Common myeloid progenitor, CD34-positive (primary cell): ENCODE data around the gene CCL19.

ENCODE experiments used
- CTCF ChIA-PET: fragments of 350-600 bp; sonication (Branson Sonifier 250); formaldehyde crosslinking; loops from one replicate; lab custom pipeline; 2021; ENCODE audit warnings: antibody characterized with exemption; lab: Charles Lee
- POLR2A ChIA-PET: fragments of 350-600 bp; sonication (Branson Sonifier 250); formaldehyde crosslinking; loops from one replicate; lab custom pipeline; 2021; ENCODE audit warnings: antibody characterized with exemption; lab: Charles Lee
- DNase-seq, 3 donors: peaks; one replicate each; pipeline versions ENCODE4 v3.0.0 to v3.0.0-alpha.2; 2013
- H3K27ac ChIP-seq, 2 experiments: 1 replicate in 1 of 2; 2 replicates in 1 of 2; pipeline ENCODE4 v1.7.0; 2013; ENCODE audit warnings: inconsistent platforms in 2 of 2, low read length in 2 of 2, mild to moderate bottlenecking in 2 of 2, low read depth in 1 of 2, moderate library complexity in 1 of 2; ENCODE audit not compliant: severe bottlenecking in 2 of 2, insufficient read depth in 1 of 2, poor library complexity in 1 of 2
- H3K27me3 ChIP-seq, 5 experiments: replicated peaks in 2 of 5; 1 replicate in 3 of 5; 2 replicates in 2 of 5; pipeline versions ENCODE4 v1.6.1 to v1.7.0; 2013; ENCODE audit warnings: low read length in 4 of 5, mild to moderate bottlenecking in 2 of 5, moderate library complexity in 2 of 5, inconsistent platforms in 1 of 5; ENCODE audit not compliant: insufficient read depth in 5 of 5, control insufficient read depth in 4 of 5
- H3K36me3 ChIP-seq, 4 experiments: 1 replicate in 2 of 4; 2 replicates in 2 of 4; pipeline versions ENCODE4 v1.6.1 to v1.7.0; 2013; ENCODE audit warnings: low read length in 3 of 4, control low read depth in 1 of 4, mild to moderate bottlenecking in 1 of 4; ENCODE audit not compliant: control insufficient read depth in 4 of 4, insufficient read depth in 4 of 4
- H3K4me1 ChIP-seq, 4 experiments: 1 replicate in 3 of 4; 2 replicates in 1 of 4; pipeline versions ENCODE4 v1.6.1 to v1.7.1; 2013; ENCODE audit warnings: low read length in 3 of 4, mild to moderate bottlenecking in 3 of 4, control low read depth in 1 of 4, inconsistent platforms in 1 of 4, moderate library complexity in 1 of 4; ENCODE audit not compliant: control insufficient read depth in 4 of 4, insufficient read depth in 4 of 4; ENCODE audit errors: control extremely low read depth in 1 of 4
- H3K4me3 ChIP-seq, 7 experiments: 1 replicate in 4 of 7; 2 replicates in 3 of 7; pipeline versions ENCODE4 v1.5.1 to v1.7.0; 2013; ENCODE audit warnings: mild to moderate bottlenecking in 7 of 7, low read length in 6 of 7, moderate library complexity in 6 of 7, inconsistent platforms in 2 of 7, low read depth in 2 of 7, control low read depth in 1 of 7; ENCODE audit not compliant: insufficient read depth in 4 of 7, control insufficient read depth in 1 of 7; ENCODE audit errors: extremely low read depth in 1 of 7
- H3K9me3 ChIP-seq, 5 experiments: 1 replicate in 4 of 5; 2 replicates in 1 of 5; pipeline versions ENCODE4 v1.6.1 to v1.7.1; 2013; ENCODE audit warnings: low read length in 4 of 5, mild to moderate bottlenecking in 2 of 5, inconsistent platforms in 1 of 5, low read depth in 1 of 5, moderate library complexity in 1 of 5; ENCODE audit not compliant: control insufficient read depth in 4 of 5, insufficient read depth in 2 of 5; ENCODE audit errors: control extremely low read depth in 1 of 5
- WGBS: methylation state at CpG from one replicate; pipeline ENCODE4 v1.1.5; 2013; ENCODE audit not compliant: insufficient coverage; 5-methylcytosine and 5-hydroxymethylcytosine counted together

The CCL19 gene

GRCh38 chr9:34675869-34676268, 15.2 kb downstream of the CCL19 start:
- WGBS = 100% methylated on average over 2 of the region's 2 CpGs
- POLR2A ChIA-PET = no interaction called here
- no peak overlapping the region for H3K27ac ChIP-seq

GRCh38 chr9:34675048-34675714, 15.9 kb downstream of the CCL19 start:
- Histone ChIP-seq H3K4me3 (no peak overlapping the region), H3K4me1 (no peaks in the 10 kb centered on the region), H3K9me3 (peaks cover 0 to 7% (median under 1%) of the 10 kb centered on the region in 5 experiments), H3K27ac (no peak overlapping the region), H3K27me3 (no peaks in the 10 kb centered on the region), H3K36me3 (no peaks in the 10 kb centered on the region)
- ChIA-PET POLR2A (interaction anchor here (1.3 kb wide), 1 partner anchor 27 kb away, joined by 3 read pairs; no protein-coding TSS in a partner anchor), CTCF (interaction anchor here (0.7 to 11.3 kb wide), 14 partner anchors 9 to 224 kb away, joined by 3 to 220 read pairs (median 4); partner anchors contain the start of genes CCL19 and GALT)
- peak; percentile 85 to 90 (median 85) for DNase-seq
- WGBS = 4% methylated on average over 8 of the region's 10 CpGs

More at GRCh38 chr9:34675869-34676268, 15.2 kb downstream of the CCL19 start:
- Histone ChIP-seq H3K27me3 (no peaks in the 10 kb centered on the region), H3K36me3 (no peaks in the 10 kb centered on the region), H3K4me3 (no peak overlapping the region), H3K9me3 (no peaks in the 10 kb centered on the region), H3K4me1 (no peaks in the 10 kb centered on the region)
- CTCF ChIA-PET = interaction anchor here (0.7 to 11.3 kb wide), 9 partner anchors 9 to 224 kb away, joined by 3 to 220 read pairs (median 7); partner anchors contain the start of gene CCL19
- DNase-seq = no peak

GRCh38 chr9:34674440-34674839, 16.6 kb downstream of the CCL19 start:
- POLR2A ChIA-PET = interaction anchor here (1.3 kb wide), 1 partner anchor 28 kb away, joined by 3 read pairs; no protein-coding TSS in a partner anchor
- Histone ChIP-seq H3K9me3 (peaks cover 0 to 14% (median 7%) of the 10 kb centered on the region in 5 experiments), H3K36me3 (peaks cover 0 to 3% (median 2%) of the 10 kb centered on the region in 4 experiments), H3K27me3 (no peaks in the 10 kb centered on the region), H3K4me3 (no peak overlapping the region), H3K4me1 (no peaks in the 10 kb centered on the region), H3K27ac (no peak overlapping the region)
- 93% methylated on average over 2 of the region's 3 CpGs for WGBS
- no peak for DNase-seq
- CTCF ChIA-PET = interaction anchor here (0.7 to 11.3 kb wide), 9 partner anchors 12 to 41 kb away, joined by 3 to 220 read pairs (median 4); partner anchors contain the start of genes CCL19 and GALT

GRCh38 chr9:34671307-34671706, 19.8 kb downstream of the CCL19 start:
- DNase-seq = no peak
- ChIA-PET CTCF (interaction anchor here (1.3 to 11.3 kb wide), 5 partner anchors 8 to 30 kb away, joined by 3 to 220 read pairs (median 5); no protein-coding TSS in a partner anchor), POLR2A (no interaction called here)
- H3K36me3 ChIP-seq = peaks cover 0 to 13% (median 3%) of the 10 kb centered on the region in 4 experiments
- no peaks in the 10 kb centered on the region for H3K27me3 ChIP-seq
- H3K27ac ChIP-seq = no peak overlapping the region
- no CpG with 5 or more reads among the region's 1 CpG for WGBS
- H3K4me3 ChIP-seq = no peak overlapping the region
- H3K9me3 ChIP-seq = peaks cover 0 to 19% (median 8%) of the 10 kb centered on the region in 5 experiments
- peaks cover 0 to 1% (median under 1%) of the 10 kb centered on the region in 4 experiments for H3K4me1 ChIP-seq

GRCh38 chr9:34669809-34670562, 21.1 kb downstream of the CCL19 start:
- Histone ChIP-seq H3K4me1 (peaks cover 0 to 11% (median 9%) of the 10 kb centered on the region in 4 experiments), H3K9me3 (peaks cover 0 to 19% (median 8%) of the 10 kb centered on the region in 5 experiments), H3K27ac (no peak overlapping the region), H3K4me3 (no peak overlapping the region), H3K27me3 (no peaks in the 10 kb centered on the region), H3K36me3 (peaks cover 0 to 13% (median 3%) of the 10 kb centered on the region in 4 experiments)
- ChIA-PET CTCF (interaction anchor here (1.3 to 11.3 kb wide), 5 partner anchors 8 to 31 kb away, joined by 3 to 220 read pairs (median 5); no protein-coding TSS in a partner anchor), POLR2A (no interaction called here)
- WGBS = 94% methylated on average over 3 of the region's 5 CpGs
- no peak for DNase-seq

GRCh38 chr9:34665381-34666250, 25.5 kb downstream of the CCL19 start:
- H3K4me1 ChIP-seq = peaks cover 0 to 18% (median 15%) of the 10 kb centered on the region in 4 experiments
- peaks cover 0 to 13% (median 4%) of the 10 kb centered on the region in 4 experiments for H3K36me3 ChIP-seq
- peak; percentile 90 to 94 (median 93) for DNase-seq
- ChIA-PET CTCF (interaction anchor here (0.8 to 10.6 kb wide), 6 partner anchors 10 to 31 kb away, joined by 3 to 96 read pairs (median 8); partner anchors contain the start of gene GALT), POLR2A (no interaction called here)
- peaks cover 0 to 16% (median 8%) of the 10 kb centered on the region in 5 experiments for H3K9me3 ChIP-seq
- H3K4me3 ChIP-seq = peak overlapping the region; percentile 52 to 90 (median 73)
- peaks cover 0 to 2% (median 0%) of the 10 kb centered on the region in 5 experiments for H3K27me3 ChIP-seq
- 2% methylated on average over 37 of the region's 55 CpGs for WGBS
- H3K27ac ChIP-seq = peak overlapping the region; percentile 74 to 89
